Endothelial cell of umbilical vein (primary cell): ENCODE results near the gene KCNC4. TPM values are rescaled to one million over a fixed set of nuclear protein-coding genes. Genes with fewer than 3 reads are reported as not detected.

ENCODE experiments used
- BruUV-seq: library from RNA; stranded (reverse); fragments of 400-500 nt; replicated peaks from 2 replicates; lab custom pipeline; 2021; lab: Mats Ljungman, UMichigan
- CTCF ChIA-PET: fragments of 300-600, 350-600 bp; sonication (Branson Sonifier 250); formaldehyde crosslinking; loops from one replicate; lab custom pipeline; 2021; ENCODE audit warnings: antibody characterized with exemption, inconsistent platforms; lab: Charles Lee
- POLR2A ChIA-PET: fragments of 300-600, 350-600 bp; sonication (Branson Sonifier 250); formaldehyde crosslinking; loops from one replicate; lab custom pipeline; 2021; ENCODE audit warnings: antibody characterized with exemption, inconsistent platforms; lab: Charles Lee
- DNase-seq: peaks from one replicate; pipeline ENCODE4 v3.0.0-alpha.2; 2011; ENCODE audit warnings: low read depth, low spot score
- FAIRE-seq: peaks from 2 replicates; lab custom pipeline; 2011; peaks lifted over from hg19 to GRCh38; lab: Jason Lieb, UNC
- H2AFZ ChIP-seq: 2 replicates; pipeline ENCODE4 v1.6.0; 2012; ENCODE audit warnings: low read depth, low read length, control low read depth, inconsistent platforms
- H3K27ac ChIP-seq: 2 replicates; pipeline ENCODE4 v1.5.1; 2011; ENCODE audit warnings: low read depth, mild to moderate bottlenecking, control low read depth, low read length, moderate library complexity; ENCODE audit not compliant: insufficient read depth
- H3K27me3 ChIP-seq, 2 experiments: 2 replicates each; pipeline versions ENCODE4 v1.6.0 to v1.6.1; 2011; ENCODE audit warnings: low read length in 2 of 2, mixed read lengths in 1 of 2; ENCODE audit not compliant: control insufficient read depth in 2 of 2, insufficient read depth in 2 of 2
- H3K36me3 ChIP-seq, 2 experiments: 2 replicates in 1 of 2; 3 replicates in 1 of 2; pipeline ENCODE4 v1.5.1; 2011; ENCODE audit warnings: low read length in 2 of 2, mild to moderate bottlenecking in 1 of 2, moderate library complexity in 1 of 2; ENCODE audit not compliant: control insufficient read depth in 2 of 2, insufficient read depth in 2 of 2; ENCODE audit errors: extremely low read depth in 1 of 2
- H3K4me1 ChIP-seq: 3 replicates; pipeline ENCODE4 v1.5.1; 2011; ENCODE audit warnings: mild to moderate bottlenecking, low read length; ENCODE audit not compliant: control insufficient read depth, insufficient read depth; ENCODE audit errors: extremely low read depth
- H3K4me2 ChIP-seq: 2 replicates; pipeline ENCODE4 v1.6.1; 2011; ENCODE audit warnings: low read length, control low read depth, mixed read lengths; ENCODE audit not compliant: insufficient read depth
- H3K4me3 ChIP-seq, 3 experiments: fragments of 200-600 bp in 1 of 3; sonication (generic), shearing (Covaris generic) in 1 of 3; replicated peaks in 1 of 3; 2 replicates each; pipeline ENCODE4 v1.5.1; 2011 to 2016; ENCODE audit warnings: control low read depth in 3 of 3, low read length in 3 of 3, mild to moderate bottlenecking in 2 of 3, inconsistent platforms in 1 of 3, low read depth in 1 of 3, moderate library complexity in 1 of 3; ENCODE audit not compliant: insufficient read depth in 1 of 3
- H3K79me2 ChIP-seq: 2 replicates; pipeline ENCODE4 v1.6.0; 2012; ENCODE audit warnings: low read length, inconsistent platforms; ENCODE audit not compliant: control insufficient read depth, insufficient read depth
- H3K9ac ChIP-seq: replicated peaks from 2 replicates; pipeline ENCODE3; 2011; ENCODE audit warnings: low read length, control low read depth; ENCODE audit not compliant: insufficient read depth; ENCODE audit errors: extremely low read depth
- H3K9me1 ChIP-seq: replicated peaks from 3 replicates; pipeline ENCODE4 v1.6.0; 2011; ENCODE audit warnings: mild to moderate bottlenecking, low read length; ENCODE audit not compliant: control insufficient read depth, insufficient read depth; ENCODE audit errors: extremely low read depth
- H3K9me3 ChIP-seq: replicated peaks from 2 replicates; pipeline ENCODE4 v1.5.1; 2012; ENCODE audit warnings: low read length, inconsistent platforms; ENCODE audit not compliant: control insufficient read depth, insufficient read depth
- H4K20me1 ChIP-seq: replicated peaks from 2 replicates; pipeline ENCODE3; 2011; ENCODE audit warnings: mild to moderate bottlenecking, low read length; ENCODE audit not compliant: control insufficient read depth, insufficient read depth; ENCODE audit errors: extremely low read depth
- CTCF ChIP-seq, 2 donors: IDR thresholded peaks; 1 replicate in 1 of 2; 2 replicates in 1 of 2; pipeline ENCODE4 v1.5.1; 2011; ENCODE audit warnings: low read length in 2 of 2, mild to moderate bottlenecking in 2 of 2, moderate library complexity in 2 of 2, control low read depth in 1 of 2, inconsistent platforms in 1 of 2, low read depth in 1 of 2; ENCODE audit not compliant: insufficient read depth in 1 of 2; ENCODE audit errors: extremely low read depth in 1 of 2
- EZH2 ChIP-seq: IDR thresholded peaks from 2 replicates; pipeline ENCODE4 v1.6.1; 2012; ENCODE audit warnings: borderline replicate concordance, low read depth, mild to moderate bottlenecking, moderate library complexity, low read length, inconsistent platforms; ENCODE audit not compliant: severe bottlenecking
- FOS ChIP-seq: IDR thresholded peaks from 2 replicates; pipeline ENCODE4 v1.6.1; 2011; ENCODE audit warnings: mild to moderate bottlenecking, low read length, moderate library complexity, borderline replicate concordance; ENCODE audit not compliant: insufficient read depth
- GATA2 ChIP-seq: IDR thresholded peaks from 2 replicates; pipeline ENCODE4 v1.7.0; 2011; ENCODE audit warnings: low read depth, mild to moderate bottlenecking, moderate library complexity, mixed read lengths, low read length; ENCODE audit not compliant: insufficient read length, insufficient read depth
- JUN ChIP-seq: IDR thresholded peaks from 2 replicates; pipeline ENCODE4 v1.6.1; 2011; ENCODE audit warnings: borderline replicate concordance, low read depth; ENCODE audit not compliant: insufficient read length, insufficient read depth
- MAX ChIP-seq: IDR thresholded peaks from 2 replicates; pipeline ENCODE4 v1.6.1; 2011; ENCODE audit not compliant: insufficient read depth, insufficient read length
- MYC ChIP-seq: IDR thresholded peaks from one replicate; pipeline ENCODE4 v1.6.1; 2011; ENCODE audit warnings: mild to moderate bottlenecking, low read depth, low read length
- POLR2A ChIP-seq: IDR thresholded peaks from 2 replicates; pipeline ENCODE4 v1.6.1; 2012; ENCODE audit warnings: low read depth, mild to moderate bottlenecking, control low read depth, low read length
- POLR2AphosphoS5 ChIP-seq: IDR thresholded peaks from 2 replicates; pipeline ENCODE4 v1.6.1; 2012; ENCODE audit warnings: low read depth, mild to moderate bottlenecking, control low read depth, low read length, moderate library complexity; ENCODE audit not compliant: insufficient read depth
- dilution Hi-C: fragments of 300-500 bp; cut with MboI; formaldehyde crosslinking; loops from one replicate; pipeline ENCODE4 v1.15.0; 2019; ENCODE audit warnings: low sequenced_read_pairs; ENCODE audit not compliant: extremely low pct_ligation_motif_present
- intact Hi-C: fragments of 100-400 bp; cut with micrococcal nuclease; formaldehyde crosslinking; loops from one replicate; pipeline ENCODE4 v1.10.0; 2022
- polyA plus RNA-seq, 4 experiments: library from polyadenylated mRNA; depleted of rRNA in 3 of 4; stranded (reverse) in 3 of 4; unstranded in 1 of 4; fragments of >200 nt; gene quantifications; 2 replicates each; pipeline versions ENCODE4 v1.2.1 to v1.2.3, GENCODE V29; 2011 to 2012; ENCODE audit warnings: missing spikeins in 1 of 4
- total RNA-seq: library from RNA; stranded (reverse); gene quantifications from 2 replicates; pipeline ENCODE4 v1.2.3, GENCODE V29; 2021

The KCNC4 gene
- total and polyA plus RNA-seq, 2 donors (not counting 3 experiments of a cell fraction or from before 2014, with no cell fraction given) = 6.7 to 22.5 TPM

- no peak overlapping the region for H3K27ac ChIP-seq
- DNase-seq (no peak), FAIRE-seq (no peak)
- intact Hi-C loops = no loop called here
- H3K4me1 ChIP-seq = no peaks in the 10 kb centered on the region
- POLR2A ChIA-PET = no interaction called here
- no peaks in the 10 kb centered on the region for H3K79me2 ChIP-seq
- H3K27me3 ChIP-seq = peaks cover 6 to 24% of the 10 kb centered on the region in 2 experiments
- H3K4me3 ChIP-seq = no peak overlapping the region
- TF ChIP-seq POLR2AphosphoS5 = no peak
- TF ChIP-seq POLR2A = no peak
- TF ChIP-seq CTCF (IDR thresholded peaks at IDR 0.05; ENCODE audit: extremely low read depth in 1 of 2, insufficient read depth in 1 of 2, low read depth in 1 of 2, low read length in 2 of 2) = no peak
- TF ChIP-seq EZH2 = no peak
- TF ChIP-seq GATA2 = no peak
- no peak for TF ChIP-seq MAX
- no peak for TF ChIP-seq FOS
- no peak for TF ChIP-seq MYC
- no peak for TF ChIP-seq JUN
- no peaks in the 10 kb centered on the region for H3K9me1 ChIP-seq
- H3K9me3 ChIP-seq = no peaks in the 10 kb centered on the region
- dilution Hi-C loops = no loop called here
- no peak overlapping the region for H3K9ac ChIP-seq
- no TSS peak for BruUV-seq
- H3K4me2 ChIP-seq = no peak overlapping the region
- no peak overlapping the region for H2AFZ ChIP-seq
- H4K20me1 ChIP-seq = no peaks in the 10 kb centered on the region
- CTCF ChIA-PET = interaction anchor here (1.3 to 1.5 kb wide), 2 partner anchors 9 to 272 kb away, joined by 4 to 5 read pairs; no protein-coding TSS in a partner anchor
- no peaks in the 10 kb centered on the region for H3K36me3 ChIP-seq
Measured at GRCh38 chr1:110188035-110188618, 22.0 kb upstream of the KCNC4 start.
